Measurements from ENCODE around the gene TRAPPC11. TPM values are rescaled to one million over a fixed set of nuclear protein-coding genes. Genes with fewer than 3 reads are reported as not detected.

The TRAPPC11 gene
- polyA plus RNA-seq, 2 donors, result 11.6 to 13.7 TPM

GRCh38 chr4:183670251-183670650 is 11.2 kb downstream of the TRAPPC11 start:
- peaks cover 8 to 24% of the 10 kb centered on the region in 2 donors for H3K36me3 ChIP-seq (ENCODE audit: control insufficient read depth in 2 of 2, insufficient read depth in 2 of 2, low read length in 1 of 2)
- H3K27me3 ChIP-seq (ENCODE audit: control insufficient read depth in 1 of 2, insufficient read depth in 2 of 2, low read length in 2 of 2), result no peaks in the 10 kb centered on the region
- 65 to 71% methylated on average over 3 of the region's 3 CpGs for WGBS, 2 donors
- no peaks in the 10 kb centered on the region for H3K9me3 ChIP-seq (ENCODE audit: control insufficient read depth in 2 of 2, insufficient read depth in 1 of 2, low read depth in 1 of 2, low read length in 1 of 2)
- no peaks in the 10 kb centered on the region for H3K4me1 ChIP-seq (ENCODE audit: control insufficient read depth in 2 of 2, insufficient read depth in 2 of 2, low read length in 1 of 2)
- H3K27ac ChIP-seq (ENCODE audit: low read depth in 2 of 2, low read length in 1 of 2), result no peak overlapping the region
- H3K4me3 ChIP-seq (ENCODE audit: low read depth in 1 of 2, low read length in 2 of 2), result no peak overlapping the region

GRCh38 chr4:183670960-183671555 is 12.0 kb downstream of the TRAPPC11 start:
- Histone ChIP-seq H3K9me3 (ENCODE audit: control insufficient read depth in 2 of 2, insufficient read depth in 1 of 2, low read depth in 1 of 2, low read length in 1 of 2) (no peaks in the 10 kb centered on the region), H3K36me3 (ENCODE audit: control insufficient read depth in 2 of 2, insufficient read depth in 2 of 2, low read length in 1 of 2) (peaks cover 6 to 20% of the 10 kb centered on the region in 2 donors), H3K4me1 (ENCODE audit: control insufficient read depth in 2 of 2, insufficient read depth in 2 of 2, low read length in 1 of 2) (no peaks in the 10 kb centered on the region), H3K4me3 (ENCODE audit: low read depth in 1 of 2, low read length in 2 of 2) (no peak overlapping the region), H3K27me3 (ENCODE audit: control insufficient read depth in 1 of 2, insufficient read depth in 2 of 2, low read length in 2 of 2) (no peaks in the 10 kb centered on the region), H3K27ac (ENCODE audit: low read depth in 2 of 2, low read length in 1 of 2) (no peak overlapping the region)
- WGBS, 2 donors, result 90 to 92% methylated on average over 12 of the region's 12 CpGs

- WGBS, 2 donors, result 77 to 79% methylated on average over 3 of the region's 3 CpGs
- no peaks in the 10 kb centered on the region for H3K4me1 ChIP-seq (ENCODE audit: control insufficient read depth in 2 of 2, insufficient read depth in 2 of 2, low read length in 1 of 2)
- H3K27ac ChIP-seq (ENCODE audit: low read depth in 2 of 2, low read length in 1 of 2), result no peak overlapping the region
- no peaks in the 10 kb centered on the region for H3K9me3 ChIP-seq (ENCODE audit: control insufficient read depth in 2 of 2, insufficient read depth in 1 of 2, low read depth in 1 of 2, low read length in 1 of 2)
- peaks cover 8 to 11% of the 10 kb centered on the region in 2 donors for H3K36me3 ChIP-seq (ENCODE audit: control insufficient read depth in 2 of 2, insufficient read depth in 2 of 2, low read length in 1 of 2)
- no peak overlapping the region for H3K4me3 ChIP-seq (ENCODE audit: low read depth in 1 of 2, low read length in 2 of 2)
- no peaks in the 10 kb centered on the region for H3K27me3 ChIP-seq (ENCODE audit: control insufficient read depth in 1 of 2, insufficient read depth in 2 of 2, low read length in 2 of 2)
Observed at GRCh38 chr4:183674153-183674552, 15.1 kb downstream of the TRAPPC11 start.

GRCh38 chr4:183675625-183676024 is 16.5 kb downstream of the TRAPPC11 start:
- Histone ChIP-seq H3K27me3 (ENCODE audit: control insufficient read depth in 1 of 2, insufficient read depth in 2 of 2, low read length in 2 of 2) (no peaks in the 10 kb centered on the region), H3K4me3 (ENCODE audit: low read depth in 1 of 2, low read length in 2 of 2) (no peak overlapping the region), H3K27ac (ENCODE audit: low read depth in 2 of 2, low read length in 1 of 2) (no peak overlapping the region), H3K4me1 (ENCODE audit: control insufficient read depth in 2 of 2, insufficient read depth in 2 of 2, low read length in 1 of 2) (no peaks in the 10 kb centered on the region), H3K9me3 (ENCODE audit: control insufficient read depth in 2 of 2, insufficient read depth in 1 of 2, low read depth in 1 of 2, low read length in 1 of 2) (no peaks in the 10 kb centered on the region), H3K36me3 (ENCODE audit: control insufficient read depth in 2 of 2, insufficient read depth in 2 of 2, low read length in 1 of 2) (peaks cover 3 to 6% of the 10 kb centered on the region in 2 donors)
- WGBS, 2 donors, result 86 to 94% methylated on average over 4 of the region's 4 CpGs

GRCh38 chr4:183681119-183681518 is 22.0 kb downstream of the TRAPPC11 start:
- 93% methylated on average over 4 of the region's 4 CpGs for WGBS, 2 donors
- Histone ChIP-seq H3K27ac (ENCODE audit: low read depth in 2 of 2, low read length in 1 of 2) (no peak overlapping the region), H3K27me3 (ENCODE audit: control insufficient read depth in 1 of 2, insufficient read depth in 2 of 2, low read length in 2 of 2) (no peaks in the 10 kb centered on the region), H3K36me3 (ENCODE audit: control insufficient read depth in 2 of 2, insufficient read depth in 2 of 2, low read length in 1 of 2) (peaks cover 3 to 5% of the 10 kb centered on the region in 2 donors), H3K9me3 (ENCODE audit: control insufficient read depth in 2 of 2, insufficient read depth in 1 of 2, low read depth in 1 of 2, low read length in 1 of 2) (no peaks in the 10 kb centered on the region), H3K4me1 (ENCODE audit: control insufficient read depth in 2 of 2, insufficient read depth in 2 of 2, low read length in 1 of 2) (no peaks in the 10 kb centered on the region), H3K4me3 (ENCODE audit: low read depth in 1 of 2, low read length in 2 of 2) (no peak overlapping the region)

GRCh38 chr4:183686461-183686860 is 27.4 kb downstream of the TRAPPC11 start:
- Histone ChIP-seq H3K27ac (ENCODE audit: low read depth in 2 of 2, low read length in 1 of 2) (no peak overlapping the region), H3K36me3 (ENCODE audit: control insufficient read depth in 2 of 2, insufficient read depth in 2 of 2, low read length in 1 of 2) (peaks cover 3 to 6% of the 10 kb centered on the region in 2 donors), H3K4me1 (ENCODE audit: control insufficient read depth in 2 of 2, insufficient read depth in 2 of 2, low read length in 1 of 2) (no peaks in the 10 kb centered on the region), H3K9me3 (ENCODE audit: control insufficient read depth in 2 of 2, insufficient read depth in 1 of 2, low read depth in 1 of 2, low read length in 1 of 2) (no peaks in the 10 kb centered on the region), H3K27me3 (ENCODE audit: control insufficient read depth in 1 of 2, insufficient read depth in 2 of 2, low read length in 2 of 2) (no peaks in the 10 kb centered on the region), H3K4me3 (ENCODE audit: low read depth in 1 of 2, low read length in 2 of 2) (no peak overlapping the region)
- 81 to 83% methylated on average over 2 of the region's 2 CpGs for WGBS, 2 donors

GRCh38 chr4:183688216-183688615 is 29.1 kb downstream of the TRAPPC11 start:
- Histone ChIP-seq H3K4me1 (ENCODE audit: control insufficient read depth in 2 of 2, insufficient read depth in 2 of 2, low read length in 1 of 2) (no peaks in the 10 kb centered on the region), H3K36me3 (ENCODE audit: control insufficient read depth in 2 of 2, insufficient read depth in 2 of 2, low read length in 1 of 2) (peaks cover 6 to 14% of the 10 kb centered on the region in 2 donors)
- WGBS, 2 donors, result 76 to 81% methylated on average over 6 of the region's 6 CpGs

GRCh38 chr4:183691006-183691405 is 31.9 kb downstream of the TRAPPC11 start:
- H3K4me3 ChIP-seq (ENCODE audit: low read depth in 1 of 2, low read length in 2 of 2), result no peak overlapping the region
- H3K4me1 ChIP-seq (ENCODE audit: control insufficient read depth in 2 of 2, insufficient read depth in 2 of 2, low read length in 1 of 2), result no peaks in the 10 kb centered on the region
- no peaks in the 10 kb centered on the region for H3K9me3 ChIP-seq (ENCODE audit: control insufficient read depth in 2 of 2, insufficient read depth in 1 of 2, low read depth in 1 of 2, low read length in 1 of 2)
- no peak overlapping the region for H3K27ac ChIP-seq (ENCODE audit: low read depth in 2 of 2, low read length in 1 of 2)
- H3K27me3 ChIP-seq (ENCODE audit: control insufficient read depth in 1 of 2, insufficient read depth in 2 of 2, low read length in 2 of 2), result no peaks in the 10 kb centered on the region
- peaks cover 5 to 13% of the 10 kb centered on the region in 2 donors for H3K36me3 ChIP-seq (ENCODE audit: control insufficient read depth in 2 of 2, insufficient read depth in 2 of 2, low read length in 1 of 2)

More at GRCh38 chr4:183688216-183688615, 29.1 kb downstream of the TRAPPC11 start:
- Histone ChIP-seq H3K9me3 (ENCODE audit: control insufficient read depth in 2 of 2, insufficient read depth in 1 of 2, low read depth in 1 of 2, low read length in 1 of 2) (no peaks in the 10 kb centered on the region), H3K27me3 (ENCODE audit: control insufficient read depth in 1 of 2, insufficient read depth in 2 of 2, low read length in 2 of 2) (no peaks in the 10 kb centered on the region), H3K27ac (ENCODE audit: low read depth in 2 of 2, low read length in 1 of 2) (no peak overlapping the region), H3K4me3 (ENCODE audit: low read depth in 1 of 2, low read length in 2 of 2) (no peak overlapping the region)

- Histone ChIP-seq H3K27ac (ENCODE audit: low read depth in 2 of 2, low read length in 1 of 2) (no peak overlapping the region), H3K4me1 (ENCODE audit: control insufficient read depth in 2 of 2, insufficient read depth in 2 of 2, low read length in 1 of 2) (no peaks in the 10 kb centered on the region), H3K27me3 (ENCODE audit: control insufficient read depth in 1 of 2, insufficient read depth in 2 of 2, low read length in 2 of 2) (no peaks in the 10 kb centered on the region), H3K9me3 (ENCODE audit: control insufficient read depth in 2 of 2, insufficient read depth in 1 of 2, low read depth in 1 of 2, low read length in 1 of 2) (no peaks in the 10 kb centered on the region), H3K4me3 (ENCODE audit: low read depth in 1 of 2, low read length in 2 of 2) (no peak overlapping the region), H3K36me3 (ENCODE audit: control insufficient read depth in 2 of 2, insufficient read depth in 2 of 2, low read length in 1 of 2) (peaks cover 4 to 15% of the 10 kb centered on the region in 2 donors)
Observed at GRCh38 chr4:183691897-183692296, 32.8 kb downstream of the TRAPPC11 start.

- H3K36me3 ChIP-seq (ENCODE audit: control insufficient read depth in 2 of 2, insufficient read depth in 2 of 2, low read length in 1 of 2), result peaks cover 0 to 19% of the 10 kb centered on the region in 2 donors
Observed at GRCh38 chr4:183698909-183699308, 39.8 kb downstream of the TRAPPC11 start.

More at GRCh38 chr4:183698909-183699308, 39.8 kb downstream of the TRAPPC11 start:
- no peak overlapping the region for H3K4me3 ChIP-seq (ENCODE audit: low read depth in 1 of 2, low read length in 2 of 2)
- H3K27me3 ChIP-seq (ENCODE audit: control insufficient read depth in 1 of 2, insufficient read depth in 2 of 2, low read length in 2 of 2), result no peaks in the 10 kb centered on the region
- no peak overlapping the region for H3K27ac ChIP-seq (ENCODE audit: low read depth in 2 of 2, low read length in 1 of 2)
- no peaks in the 10 kb centered on the region for H3K4me1 ChIP-seq (ENCODE audit: control insufficient read depth in 2 of 2, insufficient read depth in 2 of 2, low read length in 1 of 2)
- no peaks in the 10 kb centered on the region for H3K9me3 ChIP-seq (ENCODE audit: control insufficient read depth in 2 of 2, insufficient read depth in 1 of 2, low read depth in 1 of 2, low read length in 1 of 2)
